Mucosa of descending colon (tissue), 3 donors: ENCODE data around the gene RHD. TPM values are rescaled to one million over a fixed set of nuclear protein-coding genes. Genes with fewer than 3 reads are reported as not detected.
"Not testable (repeated sequence)": the region's sequence is repeated elsewhere in the genome, so short reads cannot be mapped to it uniquely, and the experiment has no call there.

Source experiments
- ATAC-seq: fragments of 200-7000 bp; cut with Tn5 transposase; one replicate; pipeline ENCODE4 v1.9.1; 2020; ENCODE audit warnings: mild to moderate bottlenecking, moderate library complexity
- DNase-seq, 3 donors: peaks; one replicate each; pipeline ENCODE4 v3.0.0-alpha.2; 2020
- H3K36me3 ChIP-seq: fragments of 200-600 bp; one replicate; pipeline ENCODE4 v1.8.0; 2021; ENCODE audit warnings: low read depth, mild to moderate bottlenecking
- H3K4me1 ChIP-seq: fragments of 200-600 bp; one replicate; pipeline ENCODE4 v1.8.0; 2021; ENCODE audit warnings: low read depth, mild to moderate bottlenecking
- H3K4me3 ChIP-seq: fragments of 200-600 bp; one replicate; pipeline ENCODE4 v1.8.0; 2021; ENCODE audit warnings: mild to moderate bottlenecking
- H3K9me3 ChIP-seq: fragments of 200-600 bp; one replicate; pipeline ENCODE4 v1.8.0; 2021; ENCODE audit warnings: mild to moderate bottlenecking
- intact Hi-C, 2 donors: fragments of 100-400 bp; cut with DNase I in 1 of 2; cut with micrococcal nuclease in 1 of 2; formaldehyde crosslinking; loops; one replicate each; pipeline versions ENCODE4 v1.11.0 to v1.11.1; 2022; cut with DNase I, micrococcal nuclease
- total RNA-seq, 3 donors: library from RNA; stranded (reverse); fragmentation: NEBNext Ultra II Directional in 2 of 3; extraction: Animal tissue kit (Norgen Biotek cat#: 25700) in 2 of 3; gene quantifications; one replicate each; pipeline versions ENCODE4 v1.2.1 to v1.2.4, GENCODE V29; 2021 to 2023
- TF ChIP-seq, protein P1 (sequence below): fragments of 200-600 bp; IDR thresholded peaks from one replicate; pipeline ENCODE4 v1.8.0; 2022; ENCODE audit warnings: antibody characterized with exemption, mild to moderate bottlenecking
- donor health status: DM: no; HTN: no; CAD: no; lungs with moderate emphysema.
- donor health status: DM: no; HTN: no; CAD: no.
- donor health status: DM: no; HTN: yes; CAD: no.

Gene RHD
- total RNA-seq, 3 donors from 2014 or later, result not detected

GRCh38 chr1:25256578-25256965 lies 15.7 kb upstream of the RHD start:
- no peak overlapping the region for H3K4me3 ChIP-seq
- H3K36me3 ChIP-seq, result no peaks in the 10 kb centered on the region
- no peaks in the 10 kb centered on the region for H3K4me1 ChIP-seq
- intact Hi-C loops, result no loop called here
- ATAC-seq (no peak), DNase-seq (no peak)
- TF ChIP-seq, protein P1, sequence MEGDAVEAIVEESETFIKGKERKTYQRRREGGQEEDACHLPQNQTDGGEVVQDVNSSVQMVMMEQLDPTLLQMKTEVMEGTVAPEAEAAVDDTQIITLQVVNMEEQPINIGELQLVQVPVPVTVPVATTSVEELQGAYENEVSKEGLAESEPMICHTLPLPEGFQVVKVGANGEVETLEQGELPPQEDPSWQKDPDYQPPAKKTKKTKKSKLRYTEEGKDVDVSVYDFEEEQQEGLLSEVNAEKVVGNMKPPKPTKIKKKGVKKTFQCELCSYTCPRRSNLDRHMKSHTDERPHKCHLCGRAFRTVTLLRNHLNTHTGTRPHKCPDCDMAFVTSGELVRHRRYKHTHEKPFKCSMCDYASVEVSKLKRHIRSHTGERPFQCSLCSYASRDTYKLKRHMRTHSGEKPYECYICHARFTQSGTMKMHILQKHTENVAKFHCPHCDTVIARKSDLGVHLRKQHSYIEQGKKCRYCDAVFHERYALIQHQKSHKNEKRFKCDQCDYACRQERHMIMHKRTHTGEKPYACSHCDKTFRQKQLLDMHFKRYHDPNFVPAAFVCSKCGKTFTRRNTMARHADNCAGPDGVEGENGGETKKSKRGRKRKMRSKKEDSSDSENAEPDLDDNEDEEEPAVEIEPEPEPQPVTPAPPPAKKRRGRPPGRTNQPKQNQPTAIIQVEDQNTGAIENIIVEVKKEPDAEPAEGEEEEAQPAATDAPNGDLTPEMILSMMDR, result no peak
- H3K9me3 ChIP-seq, result no peaks in the 10 kb centered on the region

DNA sequence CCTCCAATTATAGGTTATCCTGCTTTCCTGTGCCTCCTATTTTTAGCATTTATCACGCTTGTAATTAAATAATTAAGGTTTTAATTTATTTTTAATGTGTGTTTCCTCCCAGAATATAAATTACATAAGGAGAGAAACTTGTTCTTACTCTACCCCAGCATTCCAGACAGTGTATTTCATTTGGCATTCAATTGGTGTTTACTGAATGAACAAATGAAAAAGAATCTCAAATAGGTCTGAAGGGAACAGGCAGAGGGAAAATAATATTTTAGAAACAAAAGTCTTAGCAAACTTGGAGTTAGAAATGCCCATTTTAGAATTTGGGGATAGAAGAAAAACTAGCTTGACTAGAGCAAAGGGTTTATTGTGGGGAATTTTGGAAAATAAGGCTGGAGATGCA lies 15.1 kb upstream of the RHD start:
- no peak for ATAC-seq
- H3K9me3 ChIP-seq, result no peaks in the 10 kb centered on the region

GRCh38 chr1:25259813-25260212 lies 12.5 kb upstream of the RHD start:
- intact Hi-C loops, result not testable (repeated sequence)

More for the DNA sequence above, 15.1 kb upstream of the RHD start:
- TF ChIP-seq, protein P1, result no peak
- no peak overlapping the region for H3K4me3 ChIP-seq
- DNase-seq, result no peak
- no peaks in the 10 kb centered on the region for H3K36me3 ChIP-seq
- intact Hi-C loops, result no loop called here
- no peaks in the 10 kb centered on the region for H3K4me1 ChIP-seq

DNA sequence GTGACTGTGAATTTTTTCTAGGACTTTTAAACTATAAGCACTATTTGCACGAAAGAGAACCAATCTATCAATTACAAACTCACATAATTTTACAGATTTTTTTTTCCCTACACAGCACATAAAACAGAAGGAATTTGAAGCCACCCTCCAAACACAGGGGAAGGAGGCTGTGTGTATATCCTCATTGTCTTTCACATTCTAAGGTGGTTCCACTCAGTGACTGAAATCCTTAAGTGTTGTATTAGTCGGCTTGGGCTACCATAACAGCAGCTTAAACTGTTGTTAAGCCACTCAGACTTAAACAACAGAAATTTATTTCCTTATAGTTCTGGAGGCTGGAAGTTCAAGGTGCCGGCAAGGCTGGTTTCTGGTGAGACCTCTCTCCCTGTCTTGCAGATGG lies 12.0 kb upstream of the RHD start:
- intact Hi-C loops, H3K9me3 ChIP-seq, H3K36me3 ChIP-seq, H3K4me3 ChIP-seq, DNase-seq, H3K4me1 ChIP-seq, ATAC-seq: not testable (repeated sequence)

More at GRCh38 chr1:25259813-25260212, 12.5 kb upstream of the RHD start:
- not testable (repeated sequence) for H3K4me1 ChIP-seq, H3K4me3 ChIP-seq, H3K9me3 ChIP-seq, H3K36me3 ChIP-seq, DNase-seq
- ATAC-seq, result peak; percentile 56

DNA sequence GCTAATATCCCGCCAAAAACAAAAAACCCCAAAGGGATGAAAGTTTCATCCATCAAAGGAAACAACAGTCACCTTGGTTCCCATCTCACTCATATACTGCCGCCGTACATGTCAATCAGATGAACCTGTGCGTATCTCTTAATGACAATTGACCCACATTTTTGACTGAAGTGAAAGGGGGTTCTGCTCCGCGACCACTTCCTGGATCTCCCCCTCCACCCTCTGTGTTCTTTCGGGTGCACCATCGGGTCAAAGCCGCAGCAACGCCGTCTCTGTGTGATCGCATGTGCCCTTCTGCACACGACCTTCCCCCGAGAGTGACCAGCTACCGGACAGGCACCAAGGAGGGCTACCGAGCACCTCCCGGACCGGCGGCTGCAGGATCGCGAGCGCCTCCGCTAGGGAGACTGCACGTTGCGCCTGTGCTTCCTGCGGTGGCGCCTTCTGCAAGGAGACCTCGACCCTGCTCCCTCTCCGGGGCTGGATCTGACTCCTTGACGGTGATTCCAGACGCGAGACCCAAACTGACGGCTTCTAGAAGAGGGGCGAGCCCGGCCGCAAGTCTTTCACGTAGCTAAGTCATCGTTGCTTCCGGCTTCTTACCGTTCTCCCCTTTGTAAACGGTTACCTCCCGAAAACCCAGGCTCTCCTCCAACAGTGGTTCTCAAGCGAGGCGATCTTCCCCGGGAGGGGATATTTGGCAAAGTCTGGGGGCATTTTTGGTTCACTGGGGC lies 5.6 kb upstream of the RHD start:
- peak in 1 of 3 donors; percentile 66 for DNase-seq
- H3K36me3 ChIP-seq, intact Hi-C loops, H3K9me3 ChIP-seq, H3K4me1 ChIP-seq: not testable (repeated sequence)
- peak; percentile 67 for ATAC-seq
- H3K4me3 ChIP-seq, result peak overlapping the region; percentile 67

GRCh38 chr1:25267288-25268142 lies 4.8 kb upstream of the RHD start:
- intact Hi-C loops, H3K4me1 ChIP-seq, H3K36me3 ChIP-seq, H3K9me3 ChIP-seq: not testable (repeated sequence)
- ATAC-seq (peak; percentile 98), DNase-seq (peak; percentile 78 to 94 (median 82))
- H3K4me3 ChIP-seq, result peak overlapping the region; percentile 67

DNA sequence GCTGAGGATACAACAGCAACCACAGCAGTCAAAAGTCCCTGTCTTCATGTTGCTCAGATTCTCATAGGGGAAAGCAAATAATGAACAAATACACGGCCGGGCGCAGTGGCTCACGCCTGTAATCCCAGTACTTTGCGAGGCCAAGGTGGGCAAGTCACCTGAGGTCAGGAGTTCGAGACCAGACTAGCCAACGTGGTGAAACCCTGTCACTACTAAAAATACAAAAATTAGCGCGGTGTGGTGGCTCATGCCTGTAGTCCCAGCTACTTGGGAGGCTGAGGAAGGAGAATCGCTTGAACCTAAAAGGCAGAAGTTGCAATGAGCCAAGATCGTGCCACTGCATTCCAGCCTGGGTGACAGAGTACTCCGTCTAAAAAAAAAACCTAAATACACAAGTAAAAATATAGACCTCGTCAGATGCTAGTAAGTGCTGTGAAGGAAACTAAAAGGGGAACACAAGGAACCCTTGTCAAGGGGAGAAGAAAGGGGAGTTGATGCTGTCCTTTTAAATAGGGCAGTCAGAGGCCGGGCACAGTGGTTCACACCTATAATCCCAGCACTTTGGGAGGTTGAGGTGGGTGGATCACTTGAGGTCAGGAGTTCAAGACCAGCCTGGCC lies 4.1 kb upstream of the RHD start:
- intact Hi-C loops, ATAC-seq, H3K4me1 ChIP-seq, H3K36me3 ChIP-seq, H3K9me3 ChIP-seq, DNase-seq, H3K4me3 ChIP-seq: not testable (repeated sequence)

- DNase-seq, H3K4me3 ChIP-seq, H3K9me3 ChIP-seq, ATAC-seq, H3K4me1 ChIP-seq, intact Hi-C loops, H3K36me3 ChIP-seq: not testable (repeated sequence)
Observed at GRCh38 chr1:25275648-25276047, 3.3 kb downstream of the RHD start.

GRCh38 chr1:25277295-25277694 lies 5.0 kb downstream of the RHD start:
- DNase-seq, H3K4me1 ChIP-seq, H3K4me3 ChIP-seq, H3K36me3 ChIP-seq, ATAC-seq, H3K9me3 ChIP-seq, intact Hi-C loops: not testable (repeated sequence)

DNA sequence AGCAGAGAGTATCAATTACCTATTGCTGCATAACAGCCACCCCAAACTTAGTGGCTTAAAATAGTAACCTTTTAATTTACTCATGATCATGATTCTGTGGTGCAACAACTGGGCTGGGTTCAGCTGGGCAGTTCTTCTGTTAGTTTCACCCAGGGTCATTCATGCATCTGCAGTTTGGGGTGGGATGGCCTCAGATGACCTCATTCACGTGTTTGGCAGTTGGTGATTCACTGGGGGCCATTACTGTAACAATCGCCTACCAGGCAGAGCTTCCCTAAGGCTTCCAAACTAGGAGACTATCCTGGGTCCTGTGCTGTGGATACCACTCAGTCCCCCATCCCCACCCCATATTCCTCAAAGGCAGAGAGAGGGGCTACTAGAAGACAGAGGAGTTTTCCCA lies 6.0 kb downstream of the RHD start:
- intact Hi-C loops, H3K9me3 ChIP-seq, DNase-seq, H3K4me1 ChIP-seq, H3K36me3 ChIP-seq, H3K4me3 ChIP-seq, ATAC-seq: not testable (repeated sequence)

DNA sequence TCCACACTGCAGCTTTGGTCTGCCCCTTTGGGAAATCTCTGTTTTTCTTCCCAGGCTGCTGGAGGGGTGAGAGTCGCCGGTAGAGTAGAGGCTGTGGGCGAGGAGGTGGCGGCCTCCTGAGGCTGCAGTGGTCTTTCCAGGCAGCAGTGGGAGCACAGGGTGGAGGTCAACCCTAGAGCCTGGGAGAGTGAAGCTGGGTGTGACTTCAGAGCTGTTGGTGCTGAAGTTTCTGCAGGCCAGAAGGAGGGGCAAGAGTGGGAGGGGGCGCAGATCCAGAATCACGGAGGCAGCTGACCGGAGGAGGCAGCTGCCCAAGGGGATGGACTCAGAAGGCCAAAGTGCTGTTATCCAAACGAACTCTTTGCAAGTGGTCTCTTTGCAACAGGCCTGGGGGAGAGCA lies 6.5 kb downstream of the RHD start:
- H3K36me3 ChIP-seq, ATAC-seq, H3K9me3 ChIP-seq, H3K4me3 ChIP-seq, intact Hi-C loops, H3K4me1 ChIP-seq, DNase-seq: not testable (repeated sequence)

GRCh38 chr1:25279693-25280111 lies 7.4 kb downstream of the RHD start:
- H3K4me3 ChIP-seq, H3K36me3 ChIP-seq, DNase-seq, ATAC-seq, H3K9me3 ChIP-seq, intact Hi-C loops, H3K4me1 ChIP-seq: not testable (repeated sequence)
